KMS-11 (cell line): ENCODE measurements around the gene ADAP1.

Experiments
- H2AFZ ChIP-seq: fragments of 200-600 bp; sonication (generic); 2 replicates; pipeline ENCODE4 v1.6.1; 2016; ENCODE audit warnings: antibody characterized with exemption, mixed run types, low read depth
- H3K27ac ChIP-seq: fragments of 200-600 bp; sonication (generic); 2 replicates; pipeline ENCODE4 v1.6.1; 2016; ENCODE audit warnings: mild to moderate bottlenecking, mixed run types
- H3K27me3 ChIP-seq: fragments of 200-600 bp; sonication (generic); 2 replicates; pipeline ENCODE4 v1.6.1; 2017; ENCODE audit warnings: mild to moderate bottlenecking, low read depth, mixed run types, moderate library complexity; ENCODE audit not compliant: insufficient read depth
- H3K36me3 ChIP-seq: fragments of 200-600 bp; sonication (generic); 2 replicates; pipeline ENCODE4 v1.6.1; 2017; ENCODE audit warnings: mild to moderate bottlenecking, mixed run types; ENCODE audit not compliant: insufficient read depth
- H3K4me1 ChIP-seq: fragments of 200-600 bp; sonication (generic); 2 replicates; pipeline ENCODE4 v1.6.1; 2016; ENCODE audit warnings: mild to moderate bottlenecking, low read depth, mixed run types; ENCODE audit not compliant: poor library complexity, severe bottlenecking
- H3K4me2 ChIP-seq: fragments of 200-600 bp; sonication (generic); 2 replicates; pipeline ENCODE4 v1.7.0; 2016; ENCODE audit warnings: mild to moderate bottlenecking, mixed run types
- H3K4me3 ChIP-seq: fragments of 200-600 bp; sonication (generic); IDR thresholded peaks from 2 replicates; pipeline ENCODE4 v1.6.1; 2017; ENCODE audit warnings: low read depth, low read length, mixed read lengths; ENCODE audit not compliant: insufficient read depth
- H3K79me2 ChIP-seq: fragments of 200-600 bp; sonication (generic); 2 replicates; pipeline ENCODE4 v1.6.1; 2016; ENCODE audit warnings: low read depth, mixed run types; ENCODE audit not compliant: insufficient read depth
- H3K9ac ChIP-seq: fragments of 200-600 bp; sonication (generic); 2 replicates; pipeline ENCODE4 v1.6.1; 2016; ENCODE audit warnings: mild to moderate bottlenecking, mixed run types
- H4K20me1 ChIP-seq: fragments of 200-600 bp; sonication (generic); 2 replicates; pipeline ENCODE4 v1.6.1; 2016; ENCODE audit warnings: mild to moderate bottlenecking, mixed run types; ENCODE audit not compliant: insufficient read depth
- TF ChIP-seq, protein P1 (sequence below): fragments of 200-600 bp; sonication (generic); conservative IDR thresholded peaks from 2 replicates; pipeline ENCODE4 v1.6.1; 2017; ENCODE audit warnings: low read depth, mild to moderate bottlenecking, antibody characterized with exemption, low read length, moderate library complexity, mixed read lengths

ADAP1 gene

DNA sequence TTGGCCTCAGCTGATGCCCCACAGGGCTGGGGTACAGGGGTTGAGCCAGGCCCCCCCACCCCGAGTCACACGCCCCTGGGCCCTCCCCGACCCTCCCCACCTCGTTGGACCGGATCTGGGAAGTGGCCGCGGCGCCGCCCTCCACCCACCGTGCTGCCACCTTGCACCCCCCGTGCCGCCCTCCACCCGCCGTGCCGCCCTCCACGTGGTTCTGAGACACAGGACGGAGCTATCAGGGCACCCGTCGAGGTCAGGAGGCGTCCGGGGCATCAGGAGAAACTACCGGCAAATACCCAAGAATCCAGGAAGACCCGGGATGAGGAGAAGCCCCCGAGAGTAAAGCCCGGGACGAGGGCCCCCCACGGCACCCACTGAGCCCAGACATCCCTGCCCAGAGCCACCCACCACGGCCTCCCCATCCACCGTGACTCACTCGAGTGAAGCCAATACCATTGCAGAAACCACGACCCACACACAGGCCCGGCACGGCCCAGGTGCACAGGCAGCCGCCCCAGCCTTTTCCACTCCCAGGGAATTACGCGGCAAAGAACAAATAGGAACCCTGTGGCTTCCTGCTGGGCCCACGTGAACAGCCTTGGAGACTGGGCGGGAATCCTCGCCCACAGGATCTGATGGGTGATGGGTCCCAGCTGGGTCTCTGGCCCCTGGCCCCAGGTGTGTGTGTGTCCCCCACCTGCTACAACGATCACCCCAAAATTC is 34.0 kb downstream of the ADAP1 start:
- TF ChIP-seq, protein P1, sequence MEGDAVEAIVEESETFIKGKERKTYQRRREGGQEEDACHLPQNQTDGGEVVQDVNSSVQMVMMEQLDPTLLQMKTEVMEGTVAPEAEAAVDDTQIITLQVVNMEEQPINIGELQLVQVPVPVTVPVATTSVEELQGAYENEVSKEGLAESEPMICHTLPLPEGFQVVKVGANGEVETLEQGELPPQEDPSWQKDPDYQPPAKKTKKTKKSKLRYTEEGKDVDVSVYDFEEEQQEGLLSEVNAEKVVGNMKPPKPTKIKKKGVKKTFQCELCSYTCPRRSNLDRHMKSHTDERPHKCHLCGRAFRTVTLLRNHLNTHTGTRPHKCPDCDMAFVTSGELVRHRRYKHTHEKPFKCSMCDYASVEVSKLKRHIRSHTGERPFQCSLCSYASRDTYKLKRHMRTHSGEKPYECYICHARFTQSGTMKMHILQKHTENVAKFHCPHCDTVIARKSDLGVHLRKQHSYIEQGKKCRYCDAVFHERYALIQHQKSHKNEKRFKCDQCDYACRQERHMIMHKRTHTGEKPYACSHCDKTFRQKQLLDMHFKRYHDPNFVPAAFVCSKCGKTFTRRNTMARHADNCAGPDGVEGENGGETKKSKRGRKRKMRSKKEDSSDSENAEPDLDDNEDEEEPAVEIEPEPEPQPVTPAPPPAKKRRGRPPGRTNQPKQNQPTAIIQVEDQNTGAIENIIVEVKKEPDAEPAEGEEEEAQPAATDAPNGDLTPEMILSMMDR, result no peak
- Histone ChIP-seq H3K9ac (no peak overlapping the region), H3K4me3 (no peak overlapping the region), H3K36me3 (no peaks in the 10 kb centered on the region), H3K27ac (no peak overlapping the region), H3K79me2 (no peaks in the 10 kb centered on the region), H3K27me3 (peaks cover 16% of the 10 kb centered on the region; the same call in 1 of the 2 replicates), H4K20me1 (no peaks in the 10 kb centered on the region), H2AFZ (no peak overlapping the region), H3K4me1 (peaks cover 28% of the 10 kb centered on the region), H3K4me2 (no peak overlapping the region)

DNA sequence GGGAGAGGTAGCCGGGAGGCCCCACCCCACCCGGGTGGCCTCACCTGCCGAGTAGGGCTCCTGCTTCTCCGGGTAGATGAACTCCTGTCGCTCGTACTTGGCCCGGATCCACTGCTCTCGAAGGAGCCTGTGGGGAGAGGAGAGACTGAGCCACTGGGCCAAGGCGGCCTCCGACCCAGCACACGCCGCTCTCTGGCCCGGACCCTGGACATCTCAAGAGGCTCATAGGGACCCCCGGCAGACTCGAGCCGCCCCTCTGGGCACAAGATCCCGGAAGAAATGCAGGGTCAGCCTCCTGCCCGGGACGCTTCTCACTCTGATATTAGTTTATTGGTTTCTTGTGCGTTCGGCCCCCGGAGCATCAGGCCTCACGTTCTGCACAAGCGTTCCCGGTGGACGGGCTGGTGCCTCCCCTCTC is 34.5 kb downstream of the ADAP1 start:
- Histone ChIP-seq H2AFZ (no peak overlapping the region), H3K4me2 (no peak overlapping the region), H3K79me2 (no peaks in the 10 kb centered on the region), H3K27ac (no peak overlapping the region), H3K27me3 (peaks cover 16% of the 10 kb centered on the region; the same call in 1 of the 2 replicates), H3K4me3 (no peak overlapping the region), H3K4me1 (peaks cover 22% of the 10 kb centered on the region), H4K20me1 (no peaks in the 10 kb centered on the region), H3K9ac (no peak overlapping the region), H3K36me3 (no peaks in the 10 kb centered on the region)
- TF ChIP-seq, protein P1, result no peak

DNA sequence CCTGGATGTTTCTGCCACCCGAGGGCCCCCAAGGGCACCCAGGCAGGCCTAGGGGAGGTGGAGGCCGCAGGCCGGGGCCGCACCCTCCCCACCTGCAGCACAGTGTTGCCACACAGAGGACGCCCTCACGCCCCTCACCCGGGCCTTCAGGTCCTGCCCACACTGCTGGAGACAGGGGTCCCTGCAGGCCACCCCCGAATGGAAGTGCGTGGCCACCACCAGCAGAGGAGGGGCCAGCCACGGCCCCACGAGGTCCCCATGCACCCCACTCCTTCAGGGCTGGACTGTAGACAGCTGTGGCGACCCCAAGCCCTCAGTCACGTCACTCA is 35.4 kb downstream of the ADAP1 start:
- H3K9ac ChIP-seq, result no peak overlapping the region
- H2AFZ ChIP-seq, result no peak overlapping the region
- no peak overlapping the region for H3K4me2 ChIP-seq
- H3K27ac ChIP-seq, result no peak overlapping the region
- TF ChIP-seq, protein P1, result no peak
- no peaks in the 10 kb centered on the region for H3K79me2 ChIP-seq
- H3K4me3 ChIP-seq, result no peak overlapping the region
- H3K27me3 ChIP-seq, result peaks cover 16% of the 10 kb centered on the region; the same call in 1 of the 2 replicates
- peaks cover 16% of the 10 kb centered on the region for H3K4me1 ChIP-seq
- H4K20me1 ChIP-seq, result no peaks in the 10 kb centered on the region
- no peaks in the 10 kb centered on the region for H3K36me3 ChIP-seq

DNA sequence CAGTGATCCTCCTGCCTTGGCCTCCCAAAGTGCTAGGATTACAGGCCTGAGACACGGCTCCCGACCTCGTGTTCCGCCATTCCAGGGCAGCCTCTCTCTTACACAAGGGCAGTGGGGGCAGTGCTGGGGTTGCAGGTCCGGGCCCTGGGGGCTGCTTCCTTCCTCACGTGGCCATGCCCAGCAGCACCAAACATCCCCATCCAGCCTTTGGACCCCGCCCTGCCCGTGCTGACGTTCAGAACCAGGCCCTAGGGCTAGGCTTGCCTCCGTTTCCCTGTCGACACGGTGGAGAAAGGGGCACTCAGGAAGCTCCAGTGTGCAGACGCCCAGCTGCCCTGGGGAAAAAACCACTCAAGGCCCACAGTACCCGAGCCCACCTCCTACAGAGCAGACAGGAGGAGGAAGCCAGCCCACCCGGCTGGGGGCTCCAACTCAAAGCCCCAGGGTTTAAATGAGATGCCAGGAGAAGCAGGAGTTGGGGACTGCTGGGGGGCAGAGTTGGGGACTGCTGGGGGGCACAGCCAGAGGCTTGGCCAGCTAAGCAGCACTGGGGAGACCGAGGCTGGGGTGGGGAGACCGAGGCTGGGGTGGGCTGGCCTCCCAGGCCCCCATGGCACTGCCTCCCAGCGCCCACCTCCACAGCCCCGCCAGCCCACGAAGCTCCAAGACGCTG is 35.9 kb downstream of the ADAP1 start:
- Histone ChIP-seq H3K4me1 (peaks cover 14% of the 10 kb centered on the region), H3K27me3 (peaks cover 16% of the 10 kb centered on the region; the same call in 1 of the 2 replicates), H3K27ac (no peak overlapping the region), H3K79me2 (no peaks in the 10 kb centered on the region), H3K4me2 (no peak overlapping the region), H3K9ac (no peak overlapping the region), H3K4me3 (no peak overlapping the region), H4K20me1 (no peaks in the 10 kb centered on the region), H2AFZ (no peak overlapping the region), H3K36me3 (no peaks in the 10 kb centered on the region)
- TF ChIP-seq, protein P1, result no peak
